HuH-7 (cell line): ENCODE measurements around the gene TMEM164.
"Not testable (repeated sequence)": the region's sequence is repeated elsewhere in the genome, so short reads cannot be mapped to it uniquely, and the experiment has no call there.

Experiments used
- DNase-seq: peaks from one replicate; pipeline ENCODE4 v3.0.0; 2011; ENCODE audit warnings: low spot score

TMEM164 gene

DNA sequence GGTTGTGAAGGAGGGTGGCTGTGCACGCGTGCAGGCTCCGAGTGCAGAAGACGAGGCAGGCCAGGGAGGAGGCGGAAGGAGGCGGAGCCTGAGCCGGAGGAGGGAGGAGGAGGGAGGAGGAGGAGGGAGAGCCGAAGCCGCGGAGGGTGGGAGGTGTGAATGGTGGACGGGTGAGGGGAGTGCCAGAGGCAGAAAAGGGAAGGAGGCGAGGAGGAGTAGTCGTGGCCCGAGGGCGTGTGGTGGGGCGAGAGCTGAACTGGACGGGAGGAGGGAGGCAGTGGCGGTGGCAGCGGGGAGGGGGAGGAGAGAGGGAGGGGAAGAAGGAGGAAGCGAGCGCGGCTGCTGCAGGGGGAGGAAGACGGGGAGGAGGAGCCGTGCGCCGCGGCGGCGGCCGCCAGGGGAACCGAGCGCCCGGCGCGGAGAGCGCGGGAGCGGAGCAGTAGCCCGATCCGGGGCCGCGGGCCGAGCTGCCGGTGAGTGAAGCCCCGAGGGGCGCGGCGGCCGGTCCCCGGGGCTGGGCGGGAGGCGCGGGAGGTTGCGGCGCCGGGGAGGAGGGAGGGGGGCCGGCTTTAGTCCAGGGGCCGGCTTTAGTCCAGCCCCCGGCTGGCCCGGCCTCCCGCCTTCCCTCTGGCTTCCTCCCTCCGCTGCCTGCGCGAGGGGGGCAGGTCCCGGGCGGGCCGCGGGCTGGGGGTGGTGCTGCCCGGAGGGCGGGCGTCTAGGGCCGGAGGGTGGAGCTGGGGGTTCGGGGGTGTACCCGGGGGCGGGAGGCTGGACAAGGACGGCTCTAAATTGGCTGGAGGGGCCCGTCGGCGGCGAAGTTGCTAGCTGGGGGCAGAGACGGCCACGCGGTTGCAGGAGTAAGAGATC is at the start of gene TMEM164:
TSS of gene TMEM164 (plus strand) at position 815 of the 867 bp plus-strand sequence. CDS start 661 bp downstream, outside the sequence.
- DNase-seq, result peak; percentile 70

DNA sequence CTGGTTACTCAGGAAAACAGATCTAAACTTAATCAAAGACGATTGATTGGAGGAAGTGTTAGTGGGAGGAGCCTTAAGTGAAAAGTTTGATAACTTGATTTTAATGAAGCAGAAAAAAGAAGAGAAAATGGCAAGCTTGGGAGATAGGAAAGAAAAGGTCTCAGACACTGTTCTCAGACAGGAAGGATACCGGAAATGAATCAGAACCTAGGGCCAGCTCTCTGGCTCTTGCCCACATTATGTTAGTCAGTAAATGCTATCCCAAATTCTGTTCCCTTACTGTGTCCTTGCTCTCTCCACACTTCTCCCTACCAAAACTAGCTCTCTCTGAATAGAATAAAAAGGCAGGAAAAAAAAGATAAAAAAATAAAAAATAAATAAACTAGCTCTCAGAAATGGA is 48.6 kb upstream of the TMEM164 start:
- DNase-seq, result no peak

- no peak for DNase-seq
Measured at GRCh38 chrX:109954955-109955354, 48.0 kb upstream of the TMEM164 start.

DNA sequence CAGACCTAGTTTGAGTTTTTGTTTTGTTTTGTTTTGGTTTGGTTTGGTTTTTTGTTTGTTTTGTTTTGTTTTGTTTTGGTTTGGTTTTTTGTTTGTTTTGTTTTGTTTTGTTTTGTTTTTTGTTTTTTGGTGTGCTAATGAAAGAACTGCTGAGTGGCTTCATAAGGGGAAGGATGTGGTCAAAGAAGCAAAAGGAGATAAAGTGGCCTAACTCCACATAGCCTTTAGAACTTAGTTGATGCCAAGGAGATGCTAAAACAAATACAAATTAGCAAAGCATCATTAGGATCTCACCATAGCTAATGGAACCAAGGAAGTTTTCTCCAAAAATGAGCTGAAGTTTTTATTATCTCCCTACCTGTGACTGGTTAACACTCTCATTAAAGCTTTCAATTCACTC is 44.6 kb upstream of the TMEM164 start:
- no peak for DNase-seq

DNA sequence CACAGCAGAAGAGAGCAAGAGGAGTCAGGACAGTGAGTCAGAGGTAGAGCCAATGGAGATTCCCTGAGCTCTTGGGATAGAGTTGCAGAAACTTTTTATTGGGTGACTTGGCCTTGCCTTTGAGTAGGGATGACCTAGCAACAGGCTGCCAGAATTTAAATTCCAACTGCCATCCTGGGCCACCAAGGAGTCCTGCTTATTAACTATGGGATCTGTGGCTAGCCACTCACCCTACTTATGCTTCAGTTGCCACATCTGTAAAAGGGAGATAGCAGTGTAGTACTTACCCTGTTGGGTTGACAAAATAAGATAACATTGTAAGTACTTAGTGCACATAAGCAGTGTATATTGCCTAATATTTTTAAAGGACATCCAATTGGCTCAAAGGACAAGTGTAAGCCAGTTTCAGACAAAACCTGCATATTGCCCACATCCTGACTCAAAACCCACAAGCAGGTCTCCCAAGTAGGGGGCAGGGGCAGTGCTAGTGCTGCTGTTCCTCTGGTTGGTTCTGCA is 43.5 kb upstream of the TMEM164 start:
- DNase-seq, result no peak

DNA sequence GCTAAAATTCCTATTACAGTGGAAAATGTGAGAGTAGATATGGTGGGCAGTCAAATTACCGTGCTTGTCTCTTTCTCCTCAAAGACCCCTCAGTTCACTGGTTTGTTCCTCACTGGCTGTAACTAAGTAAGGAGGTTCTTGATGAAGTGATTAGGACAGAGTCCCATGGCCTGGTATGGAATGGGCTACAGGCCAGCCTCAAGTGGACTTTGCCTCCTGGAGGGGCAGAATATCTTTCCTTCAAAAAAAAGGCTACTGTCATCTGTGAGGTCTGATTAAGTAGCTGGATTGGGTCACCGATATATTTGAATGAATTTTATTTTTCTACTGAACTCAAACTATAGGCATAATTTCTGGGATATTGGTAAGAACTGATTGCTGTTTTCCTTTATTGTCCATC is 38.5 kb upstream of the TMEM164 start:
- no peak for DNase-seq

DNA sequence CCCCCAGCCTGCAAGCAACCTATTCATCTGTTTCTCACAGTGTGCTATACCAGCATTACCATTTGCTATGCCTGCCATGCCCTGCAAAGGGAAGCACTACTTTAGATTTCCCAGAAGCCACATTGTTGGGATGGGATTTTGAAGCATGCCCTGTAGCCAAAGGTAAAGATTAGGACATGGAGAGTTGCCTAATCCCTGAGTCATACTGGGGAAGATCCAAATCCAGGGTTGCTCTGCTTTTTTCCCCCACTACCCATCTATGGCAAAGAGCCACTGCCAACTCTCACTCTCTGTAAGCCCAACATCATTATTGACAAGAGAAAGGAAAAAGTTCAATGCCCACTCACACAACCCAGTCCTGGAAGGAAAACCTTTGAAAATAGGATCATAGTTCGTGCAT is 36.7 kb upstream of the TMEM164 start:
- DNase-seq, result no peak

DNA sequence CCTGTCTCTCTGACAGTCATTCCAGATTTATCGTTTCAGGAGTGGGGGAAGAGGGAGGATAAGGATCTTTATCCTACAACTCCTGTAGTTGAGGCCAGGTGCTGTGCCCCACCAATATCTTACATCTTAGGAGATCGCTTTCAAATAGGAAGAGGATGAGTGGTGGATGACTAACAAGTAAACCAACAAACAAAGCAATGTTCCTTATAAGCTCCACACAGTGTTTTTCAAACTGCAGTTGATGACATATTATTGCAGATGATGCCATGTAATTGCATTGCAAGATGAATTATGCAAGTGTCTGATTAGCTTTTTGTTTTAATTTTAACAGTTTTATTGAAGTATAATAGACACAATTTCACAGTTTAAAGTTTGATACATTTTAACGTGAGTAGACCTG is 35.8 kb upstream of the TMEM164 start:
- DNase-seq, result no peak

- DNase-seq, result not testable (repeated sequence)
Measured at GRCh38 chrX:109970841-109971240, 32.1 kb upstream of the TMEM164 start.

GRCh38 chrX:109974906-109975655 is 27.8 kb upstream of the TMEM164 start:
- DNase-seq, result no peak

DNA sequence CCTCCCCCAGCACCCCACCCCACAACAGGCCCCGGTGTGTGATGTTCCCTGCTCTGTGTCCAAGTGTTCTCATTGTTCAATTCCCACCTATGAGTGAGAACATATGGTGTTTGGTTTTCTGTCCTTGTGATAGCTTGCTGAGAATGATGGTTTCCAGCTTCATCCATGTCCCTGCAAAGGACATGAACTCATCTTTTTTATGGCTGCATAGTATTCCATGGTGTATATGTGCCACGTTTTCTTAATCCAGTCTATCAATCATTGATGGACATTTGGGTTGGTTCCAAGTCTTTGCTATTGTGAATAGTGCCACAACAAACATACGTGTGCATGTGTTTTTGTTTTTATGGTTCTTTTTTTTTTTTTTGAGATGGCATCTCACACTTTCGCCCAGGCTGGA is 17.7 kb upstream of the TMEM164 start:
- not testable (repeated sequence) for DNase-seq

DNA sequence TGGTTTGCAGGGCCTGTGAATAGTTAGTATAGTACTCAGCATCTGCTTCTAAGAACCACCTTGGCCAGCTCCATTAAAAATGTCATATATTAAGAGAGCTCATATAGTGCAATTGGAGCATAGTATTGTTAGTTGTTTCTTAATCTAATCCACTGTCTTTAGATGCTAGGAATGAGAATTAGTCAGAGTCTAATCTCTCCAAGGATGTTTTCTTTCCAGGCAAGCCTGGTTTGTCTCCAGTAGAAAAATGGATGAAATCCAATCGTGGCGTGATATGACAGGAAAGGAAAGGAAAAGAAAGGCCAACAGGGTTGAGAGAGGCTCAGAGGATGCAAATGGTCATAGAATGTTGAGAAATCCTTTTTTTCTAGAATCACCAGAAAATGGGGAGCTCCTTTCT is 15.0 kb upstream of the TMEM164 start:
- DNase-seq, result no peak

DNA sequence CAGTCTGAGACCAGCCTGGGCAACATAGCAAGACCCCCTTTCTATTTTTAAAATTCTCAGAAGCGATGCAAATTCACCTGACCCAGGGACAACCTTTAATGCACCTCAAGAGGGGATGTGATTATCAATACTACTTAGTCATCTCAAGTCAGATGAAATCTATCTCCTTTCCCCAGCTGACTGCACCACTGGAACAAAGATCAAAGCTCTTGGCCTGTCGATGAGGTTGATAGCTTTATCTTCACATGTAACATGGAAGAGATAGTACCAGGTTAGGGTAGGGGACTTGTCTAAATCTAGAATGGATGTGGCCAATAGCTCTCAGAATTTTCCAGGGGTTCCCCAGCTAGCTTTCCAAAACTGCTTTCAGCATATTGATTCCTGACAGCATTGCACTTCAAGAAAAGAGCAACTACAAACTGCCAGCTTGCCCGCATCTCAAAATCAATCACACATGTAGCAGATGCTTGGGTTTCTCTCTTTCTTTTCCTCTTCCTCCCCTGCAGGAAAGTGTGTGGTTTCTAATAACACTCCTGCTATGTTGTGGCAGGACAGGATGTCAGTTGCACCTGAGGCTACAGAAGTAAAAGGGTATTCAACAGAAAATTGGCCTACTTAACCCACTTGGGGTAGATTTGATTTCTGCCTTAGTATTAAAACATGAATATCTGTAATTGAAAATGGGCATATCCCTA is 12.2 kb upstream of the TMEM164 start:
- DNase-seq, result no peak

- DNase-seq, result no peak
Measured at GRCh38 chrX:109992203-109992602, 10.7 kb upstream of the TMEM164 start.

GRCh38 chrX:109995155-109995554 is 7.8 kb upstream of the TMEM164 start:
- no peak for DNase-seq

GRCh38 chrX:109997786-109998452 is 5.0 kb upstream of the TMEM164 start:
- no peak for DNase-seq

DNA sequence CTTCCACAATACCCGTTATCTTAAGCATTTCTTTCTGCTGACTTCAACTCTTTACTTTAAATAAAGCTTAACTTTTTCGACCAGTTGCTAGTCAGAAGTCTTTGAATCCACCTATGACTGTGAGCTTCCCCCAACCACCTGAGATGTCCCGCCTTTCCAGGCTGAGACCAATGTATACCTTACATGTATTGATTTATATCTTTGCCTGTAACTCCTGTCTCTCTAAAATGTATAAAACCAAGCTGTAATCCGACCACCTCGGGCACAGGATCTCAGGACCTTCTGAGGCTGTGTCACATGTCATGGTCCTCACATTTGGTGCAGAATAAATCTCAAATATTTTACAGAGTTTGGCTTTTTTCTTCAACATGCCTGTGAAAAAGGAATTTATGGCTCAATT is 2.9 kb upstream of the TMEM164 start:
- DNase-seq, result no peak

GRCh38 chrX:110000847-110001713 is 1.8 kb upstream of the TMEM164 start:
- DNase-seq, result no peak

- DNase-seq, result peak; percentile 5
Measured at GRCh38 chrX:110001740-110002299, 1.1 kb upstream of the TMEM164 start.
